MG63 (cell line): ENCODE measurements around the gene PPP1R12B. TPM values are rescaled to one million over a fixed set of nuclear protein-coding genes. Genes with fewer than 3 reads are reported as not detected.
A peak's percentile ranks its signal among the peaks of the same experiment; 100 is the strongest.
"Not testable (repeated sequence)": the region's sequence is repeated elsewhere in the genome, so short reads cannot be mapped to it uniquely, and the experiment has no call there.

ENCODE experiments used
- DNase-seq: peaks from one replicate; pipeline ENCODE4 v3.0.0-alpha.2; 2020
- H3K27me3 ChIP-seq: fragments of 250-450 bp; sonication (Bioruptor Pico); 2 replicates; pipeline ENCODE4 v1.5.1; 2020; ENCODE audit warnings: mild to moderate bottlenecking, moderate library complexity
- H3K36me3 ChIP-seq: fragments of 250-450 bp; sonication (Bioruptor Pico); 2 replicates; pipeline ENCODE4 v1.5.1; 2020; ENCODE audit warnings: mild to moderate bottlenecking, moderate library complexity
- H3K4me3 ChIP-seq: fragments of 250-450 bp; sonication (Bioruptor Pico); 2 replicates; pipeline ENCODE4 v1.5.1; 2020; ENCODE audit warnings: mild to moderate bottlenecking, moderate library complexity
- H3K9me3 ChIP-seq: fragments of 250-450 bp; sonication (Bioruptor Pico); 2 replicates; pipeline ENCODE4 v1.5.1; 2020; ENCODE audit warnings: mild to moderate bottlenecking, moderate library complexity
- total RNA-seq: library from RNA; depleted of rRNA; stranded (reverse); fragments of >200 nt; shearing (Covaris generic); gene quantifications from 2 replicates; pipeline ENCODE4 v1.2.3, GENCODE V29; 2014; ENCODE audit warnings: low replicate concordance

Gene PPP1R12B
- total RNA-seq, 1 experiment from 2014 or later, result 15.4 TPM

GRCh38 chr1:202605515-202605914 lies 257.0 kb downstream of the PPP1R12B start:
- no peak for DNase-seq
- H3K9me3 ChIP-seq, result no peaks in the 10 kb centered on the region

GRCh38 chr1:202612036-202612435 lies 263.5 kb downstream of the PPP1R12B start:
- not testable (repeated sequence) for H3K9me3 ChIP-seq, H3K4me3 ChIP-seq, H3K27me3 ChIP-seq, H3K36me3 ChIP-seq, DNase-seq

More at GRCh38 chr1:202605515-202605914, 257.0 kb downstream of the PPP1R12B start:
- Histone ChIP-seq H3K27me3 (no peaks in the 10 kb centered on the region), H3K4me3 (no peak overlapping the region), H3K36me3 (no peaks in the 10 kb centered on the region)

GRCh38 chr1:202613571-202613970 lies 265.1 kb downstream of the PPP1R12B start:
- H3K36me3 ChIP-seq, result no peaks in the 10 kb centered on the region
- H3K9me3 ChIP-seq, result no peaks in the 10 kb centered on the region
- H3K27me3 ChIP-seq, result no peaks in the 10 kb centered on the region
- no peak for DNase-seq
- H3K4me3 ChIP-seq, result no peak overlapping the region

GRCh38 chr1:202614363-202615207 lies 266.1 kb downstream of the PPP1R12B start:
- H3K4me3 ChIP-seq, H3K36me3 ChIP-seq, H3K9me3 ChIP-seq, H3K27me3 ChIP-seq, DNase-seq: not testable (repeated sequence)

GRCh38 chr1:202615208-202615500 lies 266.7 kb downstream of the PPP1R12B start:
- not testable (repeated sequence) for H3K9me3 ChIP-seq, DNase-seq, H3K36me3 ChIP-seq, H3K4me3 ChIP-seq, H3K27me3 ChIP-seq

GRCh38 chr1:202615501-202616354 lies 267.2 kb downstream of the PPP1R12B start:
- H3K9me3 ChIP-seq, result no peaks in the 10 kb centered on the region
- H3K4me3 ChIP-seq, result no peak overlapping the region
- H3K27me3 ChIP-seq, result no peaks in the 10 kb centered on the region
- peak; percentile 75 for DNase-seq
- no peaks in the 10 kb centered on the region for H3K36me3 ChIP-seq

GRCh38 chr1:202616355-202616915 lies 267.9 kb downstream of the PPP1R12B start:
- H3K36me3 ChIP-seq, result no peaks in the 10 kb centered on the region
- no peak for DNase-seq

GRCh38 chr1:202619012-202619411 lies 270.5 kb downstream of the PPP1R12B start:
- H3K36me3 ChIP-seq, H3K27me3 ChIP-seq, H3K4me3 ChIP-seq, H3K9me3 ChIP-seq: not testable (repeated sequence)
- peak; percentile 77 for DNase-seq

More at GRCh38 chr1:202616355-202616915, 267.9 kb downstream of the PPP1R12B start:
- H3K27me3 ChIP-seq, result no peaks in the 10 kb centered on the region
- H3K9me3 ChIP-seq, result no peaks in the 10 kb centered on the region
- H3K4me3 ChIP-seq, result no peak overlapping the region

- Histone ChIP-seq H3K36me3 (no peaks in the 10 kb centered on the region), H3K27me3 (no peaks in the 10 kb centered on the region), H3K4me3 (no peak overlapping the region), H3K9me3 (no peaks in the 10 kb centered on the region)
- no peak for DNase-seq
Measured at GRCh38 chr1:202619505-202619904, 271.0 kb downstream of the PPP1R12B start.

GRCh38 chr1:202620036-202620435 lies 271.5 kb downstream of the PPP1R12B start:
- not testable (repeated sequence) for H3K4me3 ChIP-seq, H3K36me3 ChIP-seq, H3K9me3 ChIP-seq, H3K27me3 ChIP-seq, DNase-seq

- Histone ChIP-seq H3K9me3 (no peaks in the 10 kb centered on the region), H3K27me3 (no peaks in the 10 kb centered on the region), H3K36me3 (no peaks in the 10 kb centered on the region), H3K4me3 (no peak overlapping the region)
- no peak for DNase-seq
Measured at GRCh38 chr1:202621446-202621845, 272.9 kb downstream of the PPP1R12B start.

- no peak for DNase-seq
- no peaks in the 10 kb centered on the region for H3K9me3 ChIP-seq
- no peak overlapping the region for H3K4me3 ChIP-seq
- no peaks in the 10 kb centered on the region for H3K36me3 ChIP-seq
- H3K27me3 ChIP-seq, result no peaks in the 10 kb centered on the region
Measured at GRCh38 chr1:202622388-202622787, 273.9 kb downstream of the PPP1R12B start.

GRCh38 chr1:202623075-202623474 lies 274.6 kb downstream of the PPP1R12B start:
- H3K27me3 ChIP-seq, result no peaks in the 10 kb centered on the region
- DNase-seq, result peak; percentile 88
- H3K36me3 ChIP-seq, result no peaks in the 10 kb centered on the region
- H3K4me3 ChIP-seq, result no peak overlapping the region
- H3K9me3 ChIP-seq, result no peaks in the 10 kb centered on the region

GRCh38 chr1:202623476-202623875 lies 275.0 kb downstream of the PPP1R12B start:
- not testable (repeated sequence) for H3K9me3 ChIP-seq, H3K4me3 ChIP-seq, DNase-seq, H3K36me3 ChIP-seq, H3K27me3 ChIP-seq

- H3K36me3 ChIP-seq, result no peaks in the 10 kb centered on the region
- DNase-seq, result no peak
- H3K4me3 ChIP-seq, result no peak overlapping the region
- H3K9me3 ChIP-seq, result no peaks in the 10 kb centered on the region
- H3K27me3 ChIP-seq, result no peaks in the 10 kb centered on the region
Measured at GRCh38 chr1:202624088-202624780, 275.7 kb downstream of the PPP1R12B start.

GRCh38 chr1:202624781-202625108 lies 276.2 kb downstream of the PPP1R12B start:
- Histone ChIP-seq H3K27me3 (no peaks in the 10 kb centered on the region), H3K36me3 (no peaks in the 10 kb centered on the region), H3K9me3 (no peaks in the 10 kb centered on the region), H3K4me3 (no peak overlapping the region)
- no peak for DNase-seq
